ENCODE results near the gene GPRIN1. TPM values are rescaled to one million over a fixed set of nuclear protein-coding genes. Genes with fewer than 3 reads are reported as not detected.

The GPRIN1 gene
- total and polyA plus RNA-seq, 2 donors from 2014 or later = 0.45 to 1.3 TPM

DNA sequence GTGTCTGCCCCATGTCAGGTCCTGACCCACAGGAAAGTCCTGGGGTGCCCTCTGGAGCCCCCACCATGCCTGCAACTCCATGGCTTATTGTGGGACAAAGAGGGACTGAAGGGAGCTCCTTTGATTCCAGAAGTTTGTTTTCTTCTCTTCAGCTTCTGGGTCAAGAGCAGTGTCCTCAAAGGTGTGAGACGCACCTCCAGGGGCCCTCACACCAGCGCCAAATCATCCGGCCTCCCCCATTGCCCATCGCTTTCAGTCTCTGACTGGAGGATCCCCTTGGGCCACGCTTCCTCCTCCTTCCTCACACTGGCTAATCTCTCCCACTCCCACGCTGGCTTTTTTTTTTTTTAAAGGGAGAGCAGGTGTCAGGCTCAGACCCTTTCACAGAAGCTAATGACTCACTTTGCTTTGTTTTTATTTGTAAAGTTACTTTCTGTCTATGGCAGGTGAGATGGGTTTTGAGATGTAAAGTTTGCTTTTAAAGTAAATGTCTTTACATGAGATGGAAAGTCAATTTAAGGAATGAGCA is 44.1 kb downstream of the GPRIN1 start:
- FAIRE-seq = no peak
- no peak for TF ChIP-seq CTCF (IDR thresholded peaks at IDR 0.05; ENCODE audit: borderline replicate concordance, extremely low read depth, insufficient read depth)
- DNase-seq = no peak
- Histone ChIP-seq H3K9ac (ENCODE audit: low read length in 3 of 3) (no peak overlapping the region), H3K27ac (ENCODE audit: low read depth in 2 of 2, low read length in 2 of 2) (no peak overlapping the region), H3K36me3 (ENCODE audit: control insufficient read depth in 2 of 3, insufficient read depth in 3 of 3, low read length in 3 of 3) (no peaks in the 10 kb centered on the region), H3K4me1 (ENCODE audit: control insufficient read depth in 2 of 3, insufficient read depth in 2 of 3, low read depth in 1 of 3, low read length in 3 of 3) (no peaks in the 10 kb centered on the region), H3K9me3 (ENCODE audit: control insufficient read depth in 2 of 3, insufficient read depth in 1 of 3, low read length in 3 of 3) (no peaks in the 10 kb centered on the region), H3K4me3 (ENCODE audit: low read length in 3 of 3) (no peak overlapping the region), H3K27me3 (ENCODE audit: control insufficient read depth, insufficient read depth, low read length) (no peaks in the 10 kb centered on the region)
- intact Hi-C loops (cut with DNase I) = no loop called here

DNA sequence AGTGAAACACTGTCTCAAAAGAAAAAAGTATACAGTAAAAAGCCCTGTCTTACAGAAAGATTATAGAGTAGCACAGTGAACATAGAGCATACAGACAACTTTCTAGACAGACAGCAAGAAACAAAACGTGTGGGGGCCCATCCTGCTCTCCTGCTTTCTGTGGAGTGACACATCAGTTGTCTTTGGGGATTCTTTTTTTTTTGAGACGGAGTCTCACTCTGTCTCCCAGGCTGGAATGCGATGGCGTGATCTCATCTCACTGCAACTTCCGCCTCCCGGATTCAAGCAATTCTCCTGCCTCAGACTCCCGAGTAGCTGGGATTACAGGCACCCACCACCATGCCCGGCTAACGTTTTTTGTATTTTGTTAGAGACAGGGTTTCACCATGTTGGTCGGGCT is 46.0 kb downstream of the GPRIN1 start:
- Histone ChIP-seq H3K9ac (ENCODE audit: low read length in 3 of 3) (no peak overlapping the region), H3K9me3 (ENCODE audit: control insufficient read depth in 2 of 3, insufficient read depth in 1 of 3, low read length in 3 of 3) (no peaks in the 10 kb centered on the region), H3K36me3 (ENCODE audit: control insufficient read depth in 2 of 3, insufficient read depth in 3 of 3, low read length in 3 of 3) (no peaks in the 10 kb centered on the region), H3K27me3 (ENCODE audit: control insufficient read depth, insufficient read depth, low read length) (no peaks in the 10 kb centered on the region), H3K27ac (ENCODE audit: low read depth in 2 of 2, low read length in 2 of 2) (no peak overlapping the region), H3K4me3 (ENCODE audit: low read length in 3 of 3) (no peak overlapping the region), H3K4me1 (ENCODE audit: control insufficient read depth in 2 of 3, insufficient read depth in 2 of 3, low read depth in 1 of 3, low read length in 3 of 3) (no peaks in the 10 kb centered on the region)
- DNase-seq (no peak), FAIRE-seq (no peak)
- no peak for TF ChIP-seq CTCF (IDR thresholded peaks at IDR 0.05; ENCODE audit: borderline replicate concordance, extremely low read depth, insufficient read depth)
- intact Hi-C loops (cut with DNase I) = no loop called here

- Histone ChIP-seq H3K4me3 (ENCODE audit: low read length in 3 of 3) (no peak overlapping the region), H3K9ac (ENCODE audit: low read length in 3 of 3) (no peak overlapping the region), H3K27me3 (ENCODE audit: control insufficient read depth, insufficient read depth, low read length) (no peaks in the 10 kb centered on the region), H3K27ac (ENCODE audit: low read depth in 2 of 2, low read length in 2 of 2) (no peak overlapping the region), H3K36me3 (ENCODE audit: control insufficient read depth in 2 of 3, insufficient read depth in 3 of 3, low read length in 3 of 3) (no peaks in the 10 kb centered on the region), H3K4me1 (ENCODE audit: control insufficient read depth in 2 of 3, insufficient read depth in 2 of 3, low read depth in 1 of 3, low read length in 3 of 3) (no peaks in the 10 kb centered on the region), H3K9me3 (ENCODE audit: control insufficient read depth in 2 of 3, insufficient read depth in 1 of 3, low read length in 3 of 3) (no peaks in the 10 kb centered on the region)
- DNase-seq (no peak), FAIRE-seq (no peak)
- intact Hi-C loops (cut with DNase I) = no loop called here
- no peak for TF ChIP-seq CTCF (IDR thresholded peaks at IDR 0.05; ENCODE audit: borderline replicate concordance, extremely low read depth, insufficient read depth)
Observed at GRCh38 chr5:176562189-176562588, 47.8 kb downstream of the GPRIN1 start.

GRCh38 chr5:176561259-176561658 is 48.7 kb downstream of the GPRIN1 start:
- Histone ChIP-seq H3K4me3 (ENCODE audit: low read length in 3 of 3) (no peak overlapping the region), H3K27ac (ENCODE audit: low read depth in 2 of 2, low read length in 2 of 2) (no peak overlapping the region), H3K9ac (ENCODE audit: low read length in 3 of 3) (no peak overlapping the region), H3K36me3 (ENCODE audit: control insufficient read depth in 2 of 3, insufficient read depth in 3 of 3, low read length in 3 of 3) (no peaks in the 10 kb centered on the region), H3K9me3 (ENCODE audit: control insufficient read depth in 2 of 3, insufficient read depth in 1 of 3, low read length in 3 of 3) (no peaks in the 10 kb centered on the region), H3K27me3 (ENCODE audit: control insufficient read depth, insufficient read depth, low read length) (no peaks in the 10 kb centered on the region), H3K4me1 (ENCODE audit: control insufficient read depth in 2 of 3, insufficient read depth in 2 of 3, low read depth in 1 of 3, low read length in 3 of 3) (no peaks in the 10 kb centered on the region)
- no peak for TF ChIP-seq CTCF (IDR thresholded peaks at IDR 0.05; ENCODE audit: borderline replicate concordance, extremely low read depth, insufficient read depth)
- intact Hi-C loops (cut with DNase I) = no loop called here
- DNase-seq (no peak), FAIRE-seq (no peak)

Data from kidney (tissue), 14 donors.